Esophagus muscularis mucosa (tissue), 4 donors: ENCODE data around the gene FAM171A1. TPM values are rescaled to one million over a fixed set of nuclear protein-coding genes. Genes with fewer than 3 reads are reported as not detected.

Experiments
- DNase-seq: peaks from one replicate; pipeline ENCODE4 v3.0.0-alpha.2; 2017; ENCODE audit errors: extremely low spot score
- H3K27ac ChIP-seq, 4 donors: fragments of 200-600 bp; sonication (generic); replicated peaks in 1 of 4; 1 replicate in 3 of 4; 2 replicates in 1 of 4; pipeline ENCODE4 v1.5.1; 2016 to 2019; ENCODE audit warnings: mild to moderate bottlenecking in 1 of 4
- H3K27me3 ChIP-seq, 4 donors: fragments of 200-600 bp; sonication (generic); one replicate each; pipeline versions ENCODE4 v1.5.1 to v1.6.0; 2016 to 2019
- H3K36me3 ChIP-seq, 4 donors: fragments of 200-600 bp; sonication (generic); one replicate each; pipeline ENCODE4 v1.5.1; 2016 to 2019
- H3K4me1 ChIP-seq, 4 donors: fragments of 200-600 bp; sonication (generic); one replicate each; pipeline ENCODE4 v1.5.1; 2016 to 2019
- H3K4me3 ChIP-seq, 4 donors: fragments of 200-600 bp; sonication (generic); 1 replicate in 2 of 4; 2 replicates in 2 of 4; pipeline ENCODE4 v1.5.1; 2016 to 2019; ENCODE audit warnings: mild to moderate bottlenecking in 4 of 4, moderate library complexity in 1 of 4
- H3K9me3 ChIP-seq, 4 donors: fragments of 200-600 bp; sonication (generic); 1 replicate in 3 of 4; 2 replicates in 1 of 4; pipeline ENCODE4 v1.5.1; 2016 to 2019
- CTCF ChIP-seq, 3 experiments: fragments of 200-600 bp in 2 of 3; fragments of 450-650 bp in 1 of 3; sonication (generic) in 2 of 3; IDR thresholded peaks; one replicate each; pipeline ENCODE4 v1.5.1; 2017 to 2019; ENCODE audit warnings: antibody characterized with exemption in 3 of 3, mild to moderate bottlenecking in 2 of 3, moderate library complexity in 1 of 3
- EP300 ChIP-seq: sonication (generic); formaldehyde crosslinking; IDR thresholded peaks from one replicate; pipeline ENCODE4 v1.6.1; 2017; ENCODE audit warnings: antibody characterized with exemption
- POLR2A ChIP-seq: fragments of 450-650 bp; IDR thresholded peaks from one replicate; pipeline ENCODE4 v1.6.1; 2017; ENCODE audit warnings: antibody characterized with exemption, moderate library complexity, mild to moderate bottlenecking, low read depth
- POLR2AphosphoS5 ChIP-seq, 2 donors: sonication (generic); formaldehyde crosslinking; IDR thresholded peaks; one replicate each; pipeline ENCODE4 v1.6.1; 2017; ENCODE audit warnings: antibody characterized with exemption in 2 of 2
- WGBS: methylation state at CpG from one replicate; pipeline ENCODE4 v1.1.5; 2018; 5-methylcytosine and 5-hydroxymethylcytosine counted together
- intact Hi-C: fragments of 100-400 bp; cut with DNase I; formaldehyde crosslinking; loops from one replicate; pipeline ENCODE4 v1.15.1; 2023
- total RNA-seq, 4 donors: library from RNA; depleted of rRNA; stranded (reverse); fragments of >200 nt; gene quantifications; one replicate each; pipeline versions ENCODE4 v1.1.0 to v1.2.1, GENCODE V29; 2016

Gene FAM171A1
- total RNA-seq, 4 donors from 2014 or later: 7.1 to 15.0 (median 12.6) TPM

- whole genome bisulfite sequencing: 89% methylated on average over 5 of the region's 5 CpGs
- Histone ChIP-seq H3K4me1 (peaks cover 0 to 11% (median 9%) of the 10 kb centered on the region in 4 donors), H3K36me3 (no peaks in the 10 kb centered on the region), H3K4me3 (no peak overlapping the region), H3K27ac (no peak overlapping the region), H3K27me3 (peaks cover 0 to 20% (median 0%) of the 10 kb centered on the region in 4 donors), H3K9me3 (no peaks in the 10 kb centered on the region)
- no peak for TF ChIP-seq EP300
- no peak for TF ChIP-seq POLR2AphosphoS5 (IDR thresholded peaks at IDR 0.05)
- TF ChIP-seq POLR2A: no peak
- no peak for TF ChIP-seq CTCF (IDR thresholded peaks at IDR 0.05)
- peak; percentile 37 for DNase-seq
- intact Hi-C loops: no loop called here
Observed at GRCh38 chr10:15378569-15378968, 7.5 kb upstream of the FAM171A1 start.

GRCh38 chr10:15374566-15374965 lies 3.5 kb upstream of the FAM171A1 start:
- Histone ChIP-seq H3K27me3 (no peaks in the 10 kb centered on the region), H3K4me1 (peaks cover 3 to 31% (median 24%) of the 10 kb centered on the region in 4 donors), H3K9me3 (no peaks in the 10 kb centered on the region), H3K4me3 (no peak overlapping the region), H3K36me3 (no peaks in the 10 kb centered on the region), H3K27ac (no peak overlapping the region)
- 20% methylated on average over 1 of the region's 1 CpG for WGBS
- TF ChIP-seq CTCF (IDR thresholded peaks at IDR 0.05) (no peak), POLR2AphosphoS5 (IDR thresholded peaks at IDR 0.05) (no peak), POLR2A (no peak), EP300 (no peak)
- intact Hi-C loops: no loop called here
- no peak for DNase-seq

GRCh38 chr10:15374156-15374555 lies 3.1 kb upstream of the FAM171A1 start:
- H3K4me3 ChIP-seq: no peak overlapping the region
- 48% methylated on average over 3 of the region's 3 CpGs for WGBS
- no peak for DNase-seq
- intact Hi-C loops: no loop called here
- no peaks in the 10 kb centered on the region for H3K27me3 ChIP-seq
- no peaks in the 10 kb centered on the region for H3K36me3 ChIP-seq
- no peak overlapping the region for H3K27ac ChIP-seq
- H3K9me3 ChIP-seq: no peaks in the 10 kb centered on the region
- TF ChIP-seq POLR2AphosphoS5 (IDR thresholded peaks at IDR 0.05) (no peak), EP300 (no peak), POLR2A (no peak), CTCF (IDR thresholded peaks at IDR 0.05) (no peak)
- peaks cover 4 to 35% (median 28%) of the 10 kb centered on the region in 4 donors for H3K4me1 ChIP-seq

DNA sequence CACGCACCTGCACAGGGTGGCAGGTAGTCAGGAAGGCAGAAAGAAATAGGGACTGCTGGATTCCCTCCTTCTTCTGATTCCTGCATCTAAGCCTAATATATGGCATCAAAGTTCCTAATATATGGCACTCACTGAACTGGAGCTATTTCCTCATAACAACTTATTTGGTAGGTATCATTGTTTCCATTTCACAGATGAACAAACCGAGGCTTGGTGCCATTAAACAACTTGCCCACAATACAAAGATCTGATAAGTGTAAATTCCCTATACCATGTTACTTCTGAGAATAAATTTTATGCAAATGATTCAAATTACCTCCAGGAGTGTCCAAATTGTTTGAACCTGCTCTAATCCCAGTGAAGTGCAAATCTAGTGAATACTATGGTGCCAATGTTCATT lies 2.1 kb upstream of the FAM171A1 start:
- no peaks in the 10 kb centered on the region for H3K36me3 ChIP-seq
- H3K9me3 ChIP-seq: no peaks in the 10 kb centered on the region
- H3K4me3 ChIP-seq: no peak overlapping the region
- H3K27ac ChIP-seq: no peak overlapping the region
- intact Hi-C loops: no loop called here
- 93% methylated on average over 2 of the region's 2 CpGs for WGBS
- DNase-seq: no peak
- no peaks in the 10 kb centered on the region for H3K27me3 ChIP-seq
- TF ChIP-seq POLR2AphosphoS5 (IDR thresholded peaks at IDR 0.05) (no peak), CTCF (IDR thresholded peaks at IDR 0.05) (no peak), EP300 (no peak), POLR2A (no peak)
- H3K4me1 ChIP-seq: peaks cover 8 to 42% (median 31%) of the 10 kb centered on the region in 4 donors
